ES-I3 (cell line): ENCODE measurements around the gene DNMBP.
A peak's percentile ranks its signal among the peaks of the same experiment; 100 is the strongest.
"Not testable (repeated sequence)": the region's sequence is repeated elsewhere in the genome, so short reads cannot be mapped to it uniquely, and the experiment has no call there.

Experiments used
- H3K36me3 ChIP-seq: 2 replicates; pipeline ENCODE4 v1.6.1; 2013; ENCODE audit warnings: mild to moderate bottlenecking, low read length, control low read depth, moderate library complexity; ENCODE audit not compliant: insufficient read depth
- H3K4me1 ChIP-seq: 2 replicates; pipeline ENCODE4 v1.6.1; 2013; ENCODE audit warnings: mild to moderate bottlenecking, control low read depth, low read length; ENCODE audit not compliant: insufficient read depth
- H3K9ac ChIP-seq: 2 replicates; pipeline ENCODE4 v1.6.1; 2013; ENCODE audit warnings: low read depth, mild to moderate bottlenecking, low read length, moderate library complexity
- H3K9me3 ChIP-seq: 2 replicates; pipeline ENCODE4 v1.6.1; 2013; ENCODE audit warnings: mild to moderate bottlenecking, low read length, moderate library complexity; ENCODE audit not compliant: control insufficient read depth, insufficient read depth

DNMBP gene

GRCh38 chr10:99913831-99914235 is 95.9 kb downstream of the DNMBP start:
- Histone ChIP-seq H3K9me3 (no peaks in the 10 kb centered on the region), H3K9ac (peak overlapping the region; percentile 65), H3K36me3 (peaks cover under 1% of the 10 kb centered on the region), H3K4me1 (peaks cover 23% of the 10 kb centered on the region)

- peaks cover 20% of the 10 kb centered on the region for H3K4me1 ChIP-seq
- H3K9ac ChIP-seq: peak overlapping the region; percentile 65
- H3K9me3 ChIP-seq: no peaks in the 10 kb centered on the region
- H3K36me3 ChIP-seq: peaks cover 18% of the 10 kb centered on the region
Observed at GRCh38 chr10:99912041-99912440, 97.7 kb downstream of the DNMBP start.

- Histone ChIP-seq H3K36me3 (peaks cover 41% of the 10 kb centered on the region), H3K9ac (no peak overlapping the region), H3K4me1 (peaks cover 7% of the 10 kb centered on the region; the same call in 1 of the 2 replicates)
Observed at GRCh38 chr10:99908512-99908911, 101.2 kb downstream of the DNMBP start.

GRCh38 chr10:99906470-99906869 is 103.3 kb downstream of the DNMBP start:
- H3K9ac ChIP-seq: no peak overlapping the region
- peaks cover 47% of the 10 kb centered on the region for H3K36me3 ChIP-seq
- H3K9me3 ChIP-seq: no peaks in the 10 kb centered on the region
- H3K4me1 ChIP-seq: 0 out of 2 replicates have a peak, but pooled peaks cover 3% of the 10 kb centered on the region

More at GRCh38 chr10:99908512-99908911, 101.2 kb downstream of the DNMBP start:
- no peaks in the 10 kb centered on the region for H3K9me3 ChIP-seq

GRCh38 chr10:99905971-99906370 is 103.8 kb downstream of the DNMBP start:
- peaks cover 47% of the 10 kb centered on the region for H3K36me3 ChIP-seq
- no peaks in the 10 kb centered on the region for H3K9me3 ChIP-seq
- no peaks in the 10 kb centered on the region for H3K4me1 ChIP-seq
- no peak overlapping the region for H3K9ac ChIP-seq

GRCh38 chr10:99895867-99896266 is 113.9 kb downstream of the DNMBP start:
- Histone ChIP-seq H3K9ac (no peak overlapping the region), H3K36me3 (peaks cover 54% of the 10 kb centered on the region)

GRCh38 chr10:99895066-99895465 is 114.7 kb downstream of the DNMBP start:
- H3K9ac ChIP-seq, H3K9me3 ChIP-seq, H3K4me1 ChIP-seq: not testable (repeated sequence)
- H3K36me3 ChIP-seq: peaks cover 60% of the 10 kb centered on the region

More at GRCh38 chr10:99895867-99896266, 113.9 kb downstream of the DNMBP start:
- no peaks in the 10 kb centered on the region for H3K4me1 ChIP-seq
- peaks cover 4% of the 10 kb centered on the region; the same call in 1 of the 2 replicates for H3K9me3 ChIP-seq

- no peak overlapping the region for H3K9ac ChIP-seq
- H3K4me1 ChIP-seq: no peaks in the 10 kb centered on the region
- peaks cover 4% of the 10 kb centered on the region; the same call in 1 of the 2 replicates for H3K9me3 ChIP-seq
- peaks cover 59% of the 10 kb centered on the region for H3K36me3 ChIP-seq
Observed at GRCh38 chr10:99894613-99895012, 115.1 kb downstream of the DNMBP start.

GRCh38 chr10:99888622-99889021 is 121.1 kb downstream of the DNMBP start:
- H3K9ac ChIP-seq: no peak overlapping the region
- H3K36me3 ChIP-seq: peaks cover 54% of the 10 kb centered on the region
- no peaks in the 10 kb centered on the region for H3K9me3 ChIP-seq
- H3K4me1 ChIP-seq: no peaks in the 10 kb centered on the region

GRCh38 chr10:99883523-99883922 is 126.2 kb downstream of the DNMBP start:
- no peaks in the 10 kb centered on the region for H3K9me3 ChIP-seq
- no peak overlapping the region for H3K9ac ChIP-seq
- peaks cover 75% of the 10 kb centered on the region for H3K36me3 ChIP-seq
- no peaks in the 10 kb centered on the region for H3K4me1 ChIP-seq

GRCh38 chr10:99881371-99881770 is 128.4 kb downstream of the DNMBP start:
- Histone ChIP-seq H3K36me3 (peaks cover 76% of the 10 kb centered on the region), H3K4me1 (no peaks in the 10 kb centered on the region), H3K9me3 (no peaks in the 10 kb centered on the region), H3K9ac (no peak overlapping the region)

GRCh38 chr10:99880080-99880835 is 129.5 kb downstream of the DNMBP start:
- Histone ChIP-seq H3K9me3 (no peaks in the 10 kb centered on the region), H3K9ac (no peak overlapping the region), H3K4me1 (no peaks in the 10 kb centered on the region), H3K36me3 (peaks cover 70% of the 10 kb centered on the region)

- no peaks in the 10 kb centered on the region for H3K9me3 ChIP-seq
- no peak overlapping the region for H3K9ac ChIP-seq
- H3K4me1 ChIP-seq: no peaks in the 10 kb centered on the region
- peaks cover 30% of the 10 kb centered on the region for H3K36me3 ChIP-seq
Observed at GRCh38 chr10:99875473-99875872, 134.3 kb downstream of the DNMBP start.

- Histone ChIP-seq H3K4me1 (no peaks in the 10 kb centered on the region), H3K9ac (no peak overlapping the region), H3K36me3 (peaks cover 22% of the 10 kb centered on the region), H3K9me3 (no peaks in the 10 kb centered on the region)
Observed at GRCh38 chr10:99874341-99875085, 135.2 kb downstream of the DNMBP start.

GRCh38 chr10:99873846-99874245 is 135.9 kb downstream of the DNMBP start:
- no peak overlapping the region for H3K9ac ChIP-seq
- H3K4me1 ChIP-seq: no peaks in the 10 kb centered on the region
- no peaks in the 10 kb centered on the region for H3K9me3 ChIP-seq
- peaks cover 17% of the 10 kb centered on the region for H3K36me3 ChIP-seq
